ENCODE measurements around the gene MAFG.

DNA sequence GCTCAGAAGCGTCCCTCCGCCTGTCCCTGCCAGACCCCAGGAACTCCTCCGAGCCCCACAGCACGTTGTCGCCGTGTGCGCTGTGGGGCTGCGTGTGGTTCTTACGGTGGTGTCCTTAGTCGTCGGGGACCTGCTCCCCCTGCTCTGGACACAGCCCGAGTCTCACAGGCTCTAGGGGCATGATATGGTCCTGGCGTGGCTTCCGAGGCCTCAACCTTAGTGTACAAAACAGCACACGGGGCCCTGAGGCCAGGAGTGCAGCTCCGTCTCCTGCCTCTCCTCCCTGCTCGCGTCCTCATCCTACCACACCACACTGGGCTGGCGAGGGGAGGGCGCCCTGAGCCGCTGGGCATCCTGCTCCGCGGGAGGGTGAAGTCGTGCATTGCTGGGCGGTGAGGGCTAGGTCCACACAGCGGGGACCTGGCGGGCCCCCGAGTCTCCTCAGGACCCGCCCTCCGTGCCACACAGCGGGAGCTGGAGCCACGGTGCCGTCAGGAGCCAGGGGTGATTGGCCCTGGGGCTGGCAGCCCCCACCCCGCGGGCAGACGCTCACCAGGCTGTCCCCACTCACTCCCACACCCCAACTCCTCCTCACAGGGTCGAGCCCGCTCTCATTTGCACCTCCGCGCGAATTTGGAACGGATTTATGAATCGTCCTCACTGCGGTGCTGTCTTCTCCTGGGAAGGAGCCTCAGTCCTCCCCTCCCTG is 1.2 kb upstream of the MAFG start:
- TF ChIP-seq, protein P1, sequence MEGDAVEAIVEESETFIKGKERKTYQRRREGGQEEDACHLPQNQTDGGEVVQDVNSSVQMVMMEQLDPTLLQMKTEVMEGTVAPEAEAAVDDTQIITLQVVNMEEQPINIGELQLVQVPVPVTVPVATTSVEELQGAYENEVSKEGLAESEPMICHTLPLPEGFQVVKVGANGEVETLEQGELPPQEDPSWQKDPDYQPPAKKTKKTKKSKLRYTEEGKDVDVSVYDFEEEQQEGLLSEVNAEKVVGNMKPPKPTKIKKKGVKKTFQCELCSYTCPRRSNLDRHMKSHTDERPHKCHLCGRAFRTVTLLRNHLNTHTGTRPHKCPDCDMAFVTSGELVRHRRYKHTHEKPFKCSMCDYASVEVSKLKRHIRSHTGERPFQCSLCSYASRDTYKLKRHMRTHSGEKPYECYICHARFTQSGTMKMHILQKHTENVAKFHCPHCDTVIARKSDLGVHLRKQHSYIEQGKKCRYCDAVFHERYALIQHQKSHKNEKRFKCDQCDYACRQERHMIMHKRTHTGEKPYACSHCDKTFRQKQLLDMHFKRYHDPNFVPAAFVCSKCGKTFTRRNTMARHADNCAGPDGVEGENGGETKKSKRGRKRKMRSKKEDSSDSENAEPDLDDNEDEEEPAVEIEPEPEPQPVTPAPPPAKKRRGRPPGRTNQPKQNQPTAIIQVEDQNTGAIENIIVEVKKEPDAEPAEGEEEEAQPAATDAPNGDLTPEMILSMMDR (IDR thresholded peaks at IDR 0.05 in 4 of 5, conservative IDR thresholded peaks at IDR 0.05 in 1 of 5) = no peak
- no peak for TF ChIP-seq POLR2A (IDR thresholded peaks at IDR 0.05)

Data from gastrocnemius medialis (tissue), 4 donors.